GM19455 (cell line): ENCODE results near the gene PALLD.

ENCODE experiments used
- ATAC-seq: cut with Tn5 transposase; IDR thresholded peaks from one replicate; pipeline ENCODE4 v1.9.1; 2021; ENCODE audit not compliant: unreplicated experiment

PALLD gene

DNA sequence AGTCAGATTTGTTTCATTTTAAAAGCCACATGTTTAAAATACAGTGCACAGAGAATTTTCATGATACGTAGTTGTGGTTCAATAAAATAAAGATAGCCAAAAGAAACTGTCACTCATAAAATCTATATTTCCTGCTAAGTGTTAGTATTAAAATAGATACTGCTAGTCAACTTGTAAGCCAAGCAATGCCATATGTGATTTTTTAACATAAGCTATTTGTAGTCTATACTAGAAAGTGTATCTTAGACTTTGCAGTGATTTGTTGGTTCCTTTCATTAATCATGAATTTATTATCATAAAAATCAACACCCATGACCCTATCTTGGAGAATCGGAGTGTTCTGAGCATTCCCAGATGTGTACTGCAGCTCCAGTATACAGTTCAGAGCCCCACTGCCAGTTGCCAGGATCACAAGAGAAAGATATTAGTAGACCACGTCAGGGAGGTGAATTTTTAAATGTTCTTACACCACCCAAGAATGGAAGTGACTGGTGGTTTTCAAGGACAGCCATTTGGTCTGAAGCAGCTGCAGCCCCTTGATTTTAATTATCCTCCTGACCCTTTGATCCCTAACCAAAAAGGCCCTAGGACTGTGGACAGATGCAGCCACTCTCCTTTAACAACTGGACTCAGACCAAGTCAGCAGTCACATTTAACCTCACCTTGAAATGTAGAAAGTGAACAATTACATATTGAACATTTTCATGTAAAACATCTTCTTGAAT, 163.1 kb downstream of the PALLD start:
- no peak for ATAC-seq

DNA sequence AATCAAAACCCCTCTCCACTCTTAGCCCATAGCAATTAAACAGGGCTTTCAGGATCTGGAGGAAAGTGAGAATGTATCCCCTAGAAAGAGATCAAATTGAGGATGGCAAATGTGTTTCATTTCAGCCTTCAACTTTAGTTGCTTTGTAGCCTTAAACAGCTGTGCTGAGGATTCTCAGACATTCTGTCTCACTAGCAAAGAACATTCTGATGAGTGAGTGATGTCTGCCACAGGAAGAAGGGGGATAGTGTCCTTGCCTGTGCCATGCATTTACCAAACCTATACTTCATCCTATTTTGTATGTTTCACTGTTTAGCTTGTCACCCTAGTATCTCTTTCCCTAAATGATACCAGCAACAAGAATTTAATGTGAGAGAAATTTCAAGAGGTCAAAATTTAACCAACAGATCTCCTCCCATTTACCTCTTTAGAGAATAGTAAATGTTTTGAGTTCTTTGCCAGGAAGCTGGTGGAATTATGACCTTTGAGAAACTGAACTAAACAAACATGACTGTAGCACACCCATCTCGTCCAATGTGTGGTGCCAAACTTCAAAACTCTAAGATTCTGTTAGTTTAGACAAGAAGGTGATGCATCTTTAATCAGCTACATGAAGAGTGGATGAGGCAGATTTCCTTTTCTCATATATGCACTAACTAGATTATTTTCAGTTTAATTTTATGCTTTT, 165.6 kb downstream of the PALLD start:
- ATAC-seq: no peak

DNA sequence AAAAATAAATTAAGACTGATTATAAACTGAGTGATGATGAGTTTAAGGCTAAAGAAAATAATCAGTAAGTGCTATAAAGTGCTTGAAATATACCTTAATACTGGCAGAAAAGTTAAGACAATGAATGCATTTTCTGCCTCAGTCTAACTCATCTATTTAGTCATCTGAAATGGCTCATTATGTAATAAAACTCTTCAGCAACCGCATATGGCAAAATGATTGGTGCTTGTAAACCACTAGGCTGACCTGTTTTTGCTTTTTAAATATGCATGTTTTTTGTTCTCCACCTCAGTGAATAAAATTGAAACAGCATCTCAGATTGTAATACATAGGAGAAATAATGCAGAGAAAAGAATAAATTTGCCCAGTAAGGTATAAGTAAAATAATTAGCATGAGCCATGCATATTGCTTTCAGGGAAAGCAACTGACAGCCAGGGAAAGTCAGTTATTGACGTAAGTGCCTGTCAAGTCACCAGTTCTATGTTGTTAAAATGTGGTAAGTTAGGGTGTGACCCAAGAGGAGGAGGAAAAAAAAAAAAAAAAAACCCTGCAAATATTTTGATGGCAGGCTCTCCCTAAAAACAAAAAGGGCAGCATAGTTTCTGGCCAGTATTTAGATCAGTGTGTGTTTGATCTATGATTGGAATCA, 167.5 kb downstream of the PALLD start:
- no peak for ATAC-seq

DNA sequence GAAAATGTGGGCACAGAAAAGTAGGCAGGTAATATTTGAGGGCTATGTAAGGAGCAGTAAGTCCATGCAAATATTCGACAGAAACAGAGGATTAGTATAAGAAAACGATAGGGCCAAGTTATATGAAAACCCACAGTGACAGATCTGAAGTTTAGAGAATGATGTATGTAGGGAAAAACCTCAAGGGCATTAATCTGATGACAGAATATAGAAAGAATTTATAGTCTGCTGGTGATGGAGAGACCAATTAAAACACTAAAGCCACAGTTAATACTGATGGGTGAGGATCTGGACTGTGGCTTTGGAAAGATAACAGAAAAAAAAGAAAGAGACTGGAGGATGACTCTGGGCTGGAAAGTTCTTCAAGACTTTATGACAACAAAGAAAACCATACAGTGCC, 169.7 kb downstream of the PALLD start:
- ATAC-seq: no peak

DNA sequence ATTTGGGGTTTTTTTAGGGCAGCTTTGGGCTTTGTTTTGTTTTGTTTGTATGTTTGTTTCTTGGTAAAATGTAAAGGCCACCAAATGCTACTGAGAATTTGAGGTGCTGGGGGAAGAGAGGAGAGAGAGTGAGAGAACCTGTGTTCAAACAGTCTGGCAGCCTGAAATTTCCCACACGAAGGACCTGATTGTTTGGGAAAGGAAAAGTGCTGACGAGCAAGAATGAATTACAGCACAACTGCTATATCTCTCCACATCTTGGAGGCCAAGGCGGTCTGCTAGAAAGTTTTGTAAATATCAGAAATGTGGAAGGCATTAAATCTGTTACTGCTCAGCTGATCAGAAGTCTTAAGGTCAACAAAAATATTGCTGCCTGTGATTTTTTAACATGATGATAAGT, 170.5 kb downstream of the PALLD start:
- no peak for ATAC-seq

DNA sequence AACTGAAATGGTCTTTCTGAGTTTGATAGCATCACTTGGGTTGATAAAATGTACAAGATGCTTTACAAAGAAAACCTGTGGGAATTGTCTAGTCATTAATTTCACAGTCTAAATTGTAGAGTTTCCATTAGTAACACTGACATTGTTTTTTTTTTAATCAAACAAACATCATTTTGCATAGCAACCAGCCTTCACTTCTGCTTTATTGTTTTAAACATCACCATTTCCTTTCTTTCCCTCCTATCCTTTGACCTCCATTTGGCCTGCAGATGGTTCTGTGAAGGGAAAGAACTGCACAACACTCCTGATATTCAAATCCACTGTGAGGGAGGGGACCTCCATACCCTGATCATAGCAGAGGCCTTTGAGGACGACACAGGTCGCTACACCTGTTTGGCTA, 171.1 kb downstream of the PALLD start:
- no peak for ATAC-seq

DNA sequence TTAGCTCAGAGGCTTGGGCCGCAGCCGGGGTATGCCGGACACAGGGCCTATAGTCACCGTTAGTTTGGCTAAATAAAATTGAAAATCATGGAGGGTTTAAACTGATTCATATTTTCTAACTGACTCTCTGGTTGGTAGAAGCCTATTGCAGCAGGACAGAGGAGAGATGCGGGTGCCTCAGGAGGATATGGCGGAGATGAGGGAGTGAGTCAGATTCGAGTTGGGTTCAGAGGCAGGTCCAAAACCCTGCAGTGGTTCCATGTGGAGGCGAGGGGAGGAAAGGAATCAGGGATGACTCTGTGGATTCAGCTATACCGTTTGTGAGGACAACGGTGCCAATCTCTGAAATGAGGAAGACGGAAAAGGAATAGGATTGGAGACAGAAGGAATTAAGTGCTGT, 176.6 kb downstream of the PALLD start:
- ATAC-seq: no peak

DNA sequence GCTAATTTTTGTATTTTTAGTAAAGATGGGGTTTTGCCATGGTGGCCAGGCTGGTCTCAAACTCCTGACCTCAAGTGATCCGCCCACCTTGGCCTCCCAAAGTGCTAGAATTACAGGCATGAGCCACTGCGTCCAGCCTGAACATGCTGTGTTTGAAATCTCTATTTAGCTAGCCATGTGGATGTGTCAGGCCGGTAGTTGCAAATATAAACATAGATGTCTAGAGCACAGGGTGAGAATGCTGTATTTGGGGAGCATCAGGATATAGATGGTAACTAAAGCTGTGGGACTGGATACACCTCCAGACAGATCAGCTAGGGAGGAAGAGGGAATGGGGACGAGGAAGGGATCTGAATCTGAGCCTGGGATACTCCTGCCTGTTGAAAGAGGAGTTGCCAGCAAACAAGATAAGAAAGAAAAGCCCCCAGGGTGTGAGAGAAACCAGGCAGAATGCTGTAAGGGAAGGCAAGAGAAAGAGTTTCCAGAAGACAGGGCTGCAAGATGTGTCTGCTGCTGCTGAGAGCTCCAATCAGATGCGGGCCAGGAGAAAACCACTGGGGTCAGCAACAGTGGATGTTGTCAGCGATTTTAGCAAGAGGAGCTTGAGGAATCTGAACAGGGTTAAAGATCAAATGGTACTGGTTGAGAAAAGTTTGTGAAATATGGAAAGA, 177.4 kb downstream of the PALLD start:
- ATAC-seq: no peak

DNA sequence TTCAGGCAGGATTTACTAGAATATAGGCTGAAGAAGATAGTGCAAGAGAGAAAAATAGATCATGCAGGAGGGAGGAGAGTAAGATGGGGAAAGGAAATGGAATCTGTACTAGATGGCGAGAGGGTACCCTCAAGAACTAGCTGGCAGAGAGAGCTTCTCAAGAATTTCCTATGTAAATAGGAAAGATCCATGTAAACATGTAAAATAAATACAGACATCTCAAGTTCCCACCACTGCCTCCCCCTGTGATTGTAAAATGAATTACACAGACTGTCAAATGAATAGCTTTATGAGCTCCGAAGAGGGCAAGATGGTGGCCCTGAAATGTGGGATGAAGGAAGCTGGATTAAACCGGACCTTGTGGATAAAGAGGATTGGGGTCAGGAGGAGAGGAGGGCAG, 178.0 kb downstream of the PALLD start:
- no peak for ATAC-seq

DNA sequence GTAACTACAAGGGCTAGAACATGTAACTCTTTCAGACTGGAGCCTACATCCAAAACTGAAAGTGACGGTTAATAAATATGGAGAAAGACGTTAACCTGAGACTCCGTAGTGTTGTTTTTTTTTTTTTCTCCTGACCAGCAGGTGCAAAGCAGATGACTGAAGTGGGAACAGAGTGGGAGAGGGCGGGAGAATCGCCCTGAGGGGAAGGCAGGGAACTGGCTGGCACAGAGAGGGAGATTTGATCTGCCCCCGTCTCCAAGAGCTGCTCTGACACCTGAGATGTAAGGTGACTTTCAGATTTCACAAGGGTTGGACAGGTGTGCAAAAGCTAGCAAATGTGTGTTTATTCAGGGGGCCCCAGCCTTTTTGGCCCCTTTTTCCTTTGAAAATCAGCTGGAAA, 180.2 kb downstream of the PALLD start:
- ATAC-seq: no peak

DNA sequence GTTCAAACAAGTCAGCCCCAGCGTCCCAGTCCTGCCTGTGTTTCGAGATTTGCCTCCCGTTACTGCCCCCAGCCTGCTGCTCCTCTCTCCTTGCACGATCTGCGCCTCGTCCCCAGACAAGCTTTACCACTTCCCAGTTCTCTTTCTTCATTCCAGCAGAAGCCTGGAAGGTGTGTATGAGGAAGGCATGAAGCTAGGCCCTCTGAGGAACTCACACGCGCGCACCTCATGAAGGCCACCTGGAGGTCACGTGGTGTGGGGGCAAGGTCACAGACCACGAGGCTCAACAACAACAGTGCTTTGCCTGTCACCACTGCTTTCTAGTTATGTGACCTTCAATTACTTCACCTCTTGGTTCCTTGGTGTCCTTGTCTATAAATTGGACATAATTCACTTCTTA, 181.0 kb downstream of the PALLD start:
- no peak for ATAC-seq

DNA sequence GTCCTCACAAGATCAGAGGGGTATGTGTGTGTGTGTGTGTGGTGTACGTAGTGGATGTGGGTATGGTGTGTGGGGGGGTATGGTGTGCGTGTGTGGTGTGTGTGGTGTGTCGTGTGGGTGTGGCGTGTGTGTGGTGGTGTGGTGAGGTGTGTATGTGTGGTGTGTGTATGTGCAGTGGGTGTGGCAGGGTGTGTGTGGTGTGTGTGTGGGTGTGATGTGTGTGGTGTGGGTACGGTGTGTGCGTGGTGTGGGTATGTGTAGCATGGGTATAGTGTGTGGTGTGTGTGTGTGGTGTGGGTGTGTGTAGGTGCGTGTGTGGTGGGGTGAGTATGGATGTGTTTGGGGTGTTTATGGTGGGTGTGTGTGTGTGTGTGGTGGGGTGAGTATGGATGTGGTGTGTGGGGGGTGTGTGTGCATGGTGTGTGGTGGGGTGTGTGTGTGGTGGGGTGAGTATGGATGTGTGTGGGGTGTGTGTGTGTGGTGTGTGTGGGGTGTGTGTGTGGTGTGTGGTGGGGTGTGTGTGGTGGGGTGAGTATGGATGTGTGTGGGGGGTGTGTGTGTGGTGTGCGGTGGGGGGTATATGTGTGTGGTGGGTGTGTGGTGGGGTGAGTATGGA, 182.0 kb downstream of the PALLD start:
- no peak for ATAC-seq

DNA sequence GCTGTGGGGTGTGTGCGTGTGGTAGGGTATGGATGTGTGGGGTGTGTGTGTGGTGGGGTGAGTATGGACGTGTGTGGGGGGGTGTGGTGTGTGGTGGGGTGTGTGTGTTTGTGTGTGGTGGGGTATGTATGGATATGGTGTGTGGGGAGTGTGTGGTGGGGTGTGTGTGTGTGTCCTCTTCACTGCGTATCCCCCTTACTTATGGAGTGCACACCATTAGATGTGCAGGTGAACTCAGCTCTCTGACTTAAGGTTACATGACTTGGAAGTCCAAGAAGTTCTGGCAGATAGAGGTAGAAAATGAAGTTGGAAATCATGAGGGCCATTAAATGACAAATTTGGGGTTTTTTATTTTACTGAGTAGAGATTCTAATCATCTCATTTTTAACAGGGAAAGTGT, 182.5 kb downstream of the PALLD start:
- ATAC-seq: no peak

DNA sequence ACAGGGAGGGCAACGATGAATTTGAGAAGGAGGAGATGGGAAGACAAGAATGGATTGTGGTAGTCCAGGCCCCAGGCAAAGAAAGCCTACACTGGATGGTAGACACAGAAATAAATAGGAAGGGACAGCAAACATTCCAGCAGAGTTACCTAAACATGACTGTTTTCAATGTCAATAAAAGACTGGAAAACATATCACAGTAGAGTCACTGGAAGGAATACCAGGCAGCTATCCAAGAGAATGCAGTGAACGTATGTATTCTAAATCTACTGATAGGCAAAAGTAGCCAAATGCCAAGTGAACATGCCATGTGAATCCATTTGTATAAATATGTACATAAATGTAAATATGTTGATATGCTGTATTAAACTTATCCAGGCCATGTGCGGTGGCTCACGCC, 183.0 kb downstream of the PALLD start:
- ATAC-seq: no peak

DNA sequence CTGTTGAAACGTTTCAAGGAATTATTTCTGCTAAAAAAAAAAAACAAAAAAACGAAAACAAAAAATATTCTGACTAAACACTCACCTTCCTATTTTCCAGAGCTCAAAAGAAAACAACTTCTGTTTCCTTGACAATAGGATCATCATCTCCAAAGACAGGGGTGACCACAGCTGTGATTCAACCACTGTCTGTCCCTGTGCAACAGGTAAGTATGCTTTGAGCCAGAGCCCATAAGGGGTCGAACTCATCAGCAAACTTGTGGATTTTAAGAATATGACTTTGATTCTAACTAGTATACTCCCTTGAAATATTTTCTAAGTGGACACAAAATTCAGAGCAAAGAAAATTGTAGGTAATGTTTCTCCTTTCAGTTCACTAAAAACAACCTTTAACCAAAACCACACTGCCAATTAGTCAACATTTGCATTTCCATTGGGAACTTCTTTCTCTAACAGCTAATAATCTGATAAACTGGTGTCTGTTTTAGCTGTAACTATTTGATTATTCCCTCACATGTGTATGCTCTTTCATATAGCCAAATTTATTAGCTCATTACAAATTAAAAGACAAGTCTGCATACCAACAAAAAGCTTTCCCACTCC, 186.1 kb downstream of the PALLD start:
- no peak for ATAC-seq

DNA sequence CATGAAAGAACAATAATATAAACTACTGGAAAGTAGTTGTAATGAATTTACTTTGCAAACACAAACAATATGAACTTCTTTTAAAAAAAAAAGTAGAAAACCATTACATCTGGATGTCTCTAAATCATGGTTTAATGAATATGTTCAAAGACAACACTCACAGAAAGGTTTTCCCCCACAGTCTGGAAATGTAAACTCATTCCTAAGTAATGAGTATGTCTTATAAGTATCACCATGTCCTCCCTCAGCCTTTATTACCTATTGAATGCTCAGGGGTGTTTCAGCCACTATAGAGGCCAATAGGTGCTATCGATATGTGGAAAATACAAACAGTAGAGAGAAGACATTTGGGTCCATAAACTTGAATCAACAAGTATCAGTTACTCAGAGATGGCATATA, 186.7 kb downstream of the PALLD start:
- no peak for ATAC-seq

DNA sequence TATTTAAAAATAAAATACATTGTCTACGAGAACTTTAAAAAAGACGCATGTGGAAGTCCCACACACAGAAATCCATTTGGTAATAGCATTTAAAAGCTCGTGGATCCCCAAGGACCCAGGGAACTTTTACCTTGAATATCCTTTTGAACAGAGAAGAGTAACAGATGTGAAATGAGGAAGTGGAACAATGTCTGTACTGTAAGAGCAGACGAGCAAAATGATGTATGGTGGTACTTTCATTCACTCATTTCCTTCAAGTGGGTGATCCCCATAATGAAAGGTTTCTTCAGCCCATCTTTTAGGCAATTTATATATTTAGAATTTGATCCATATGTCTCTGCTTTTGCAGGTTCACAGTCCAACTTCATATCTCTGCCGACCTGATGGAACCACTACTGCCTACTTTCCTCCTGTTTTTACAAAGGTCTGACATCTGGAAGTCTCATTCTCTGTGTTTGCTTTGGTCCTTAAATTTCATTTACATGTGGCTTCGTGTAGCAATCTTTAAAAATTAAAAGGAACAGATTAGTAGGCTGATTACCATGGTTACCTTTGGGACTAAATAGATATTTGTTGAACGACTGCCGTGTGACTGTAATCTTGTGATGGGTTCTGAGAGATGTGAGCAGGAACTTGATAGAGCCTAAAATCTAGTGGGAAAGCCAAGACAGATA, 188.4 kb downstream of the PALLD start:
- ATAC-seq: peak; percentile 82

DNA sequence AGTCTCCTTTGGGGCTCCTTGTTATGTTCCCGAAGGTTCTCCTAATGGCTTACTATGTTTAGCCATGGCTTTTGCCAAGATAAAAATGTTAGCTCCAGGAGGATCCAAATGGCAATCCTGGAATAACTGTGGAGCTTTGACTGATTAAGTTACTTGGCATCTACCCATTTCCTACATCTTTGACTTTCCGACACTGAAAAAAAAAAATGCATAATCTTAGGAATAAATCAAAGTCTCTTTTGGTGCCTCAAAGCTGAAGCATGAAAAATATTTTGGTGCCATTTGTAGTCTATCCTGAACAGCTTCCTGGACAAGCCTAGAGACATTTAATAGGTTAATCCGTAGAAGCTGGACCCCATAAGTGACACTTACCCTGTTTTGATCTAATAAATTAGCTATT, 191.7 kb downstream of the PALLD start:
- no peak for ATAC-seq

DNA sequence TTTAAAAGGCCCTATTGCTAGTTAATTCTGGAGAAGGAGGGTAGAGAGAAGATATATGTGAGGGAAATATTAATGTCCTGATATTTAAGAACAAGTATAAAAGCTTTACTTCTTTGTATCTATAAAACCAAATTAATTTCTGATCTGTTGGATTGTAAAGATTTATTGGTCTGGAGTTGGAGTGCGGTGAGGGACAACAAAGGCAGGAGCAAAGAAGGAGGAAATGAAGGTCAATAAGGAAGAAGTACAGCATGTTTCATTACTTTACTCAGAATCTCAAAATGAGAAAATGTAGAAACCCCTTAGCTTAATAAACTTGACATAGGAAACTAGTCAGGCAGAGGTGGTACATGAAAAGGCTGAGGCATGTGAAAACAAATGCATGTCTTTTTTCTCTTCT, 192.9 kb downstream of the PALLD start:
- ATAC-seq: no peak

DNA sequence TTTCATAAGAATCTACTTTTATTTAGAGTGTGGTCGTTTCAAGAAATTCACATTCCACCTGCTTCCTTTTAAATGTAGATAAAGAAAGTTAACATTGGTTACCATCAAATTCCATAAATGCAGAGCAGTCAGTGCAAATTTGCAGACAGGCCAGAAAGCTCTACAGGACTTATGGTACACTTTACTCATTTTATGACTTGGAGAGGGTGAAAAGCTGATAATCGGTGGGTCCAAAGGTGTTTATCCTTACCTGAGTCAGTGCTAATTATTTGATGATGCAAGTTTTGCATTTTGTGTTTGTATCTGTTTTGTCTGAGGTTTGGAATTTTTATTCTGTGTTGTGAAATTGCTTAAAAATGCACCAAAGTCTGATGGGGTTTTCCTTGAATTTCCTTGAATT, 193.3 kb downstream of the PALLD start:
- ATAC-seq: no peak
